ENCODE measurements around the gene NBAS. TPM values are rescaled to one million over a fixed set of nuclear protein-coding genes. Genes with fewer than 3 reads are reported as not detected.

NBAS gene
- total RNA-seq, 1 donor from 2014 or later = 57.6 TPM

GRCh38 chr2:15517793-15518192, 43.3 kb downstream of the NBAS start:
- TF ChIP-seq CTCF (IDR thresholded peaks at IDR 0.05; ENCODE audit: insufficient read depth, low read depth, low read length) (no peak), EZH2 (IDR thresholded peaks at IDR 0.05; ENCODE audit: insufficient read depth, low read length) (no peak)
- no peak for DNase-seq (ENCODE audit: low read depth)
- no peak overlapping the region for H3K4me2 ChIP-seq (ENCODE audit: low read length)
- no peak overlapping the region for H3K27ac ChIP-seq (ENCODE audit: low read depth, low read length)
- H3K27me3 ChIP-seq (ENCODE audit: insufficient read depth, low read length) = no peaks in the 10 kb centered on the region
- H3K27ac Mint-ChIP-seq (ENCODE audit: unreplicated experiment) = no peak overlapping the region
- H3K36me3 ChIP-seq (ENCODE audit: insufficient read depth, low read length) = no peaks in the 10 kb centered on the region
- H3K36me3 Mint-ChIP-seq (ENCODE audit: low read depth, unreplicated experiment) = peaks cover 12% of the 10 kb centered on the region
- FAIRE-seq = no peak
- no peak overlapping the region for H3K4me3 ChIP-seq (ENCODE audit: insufficient read depth, low read depth, low read length)
- H3K9me3 ChIP-seq (ENCODE audit: insufficient read depth, low read depth, low read length) = no peaks in the 10 kb centered on the region
- H3K79me2 ChIP-seq (ENCODE audit: insufficient read depth, low read length) = no peaks in the 10 kb centered on the region
- H2AFZ ChIP-seq (ENCODE audit: low read depth, low read length) = no peak overlapping the region
- H3K4me1 ChIP-seq (ENCODE audit: insufficient read depth, low read length) = no peaks in the 10 kb centered on the region
- H3K27me3 Mint-ChIP-seq (ENCODE audit: low read depth, unreplicated experiment) = no peaks in the 10 kb centered on the region
- H3K4me3 Mint-ChIP-seq (ENCODE audit: unreplicated experiment) = no peak overlapping the region
- H4K20me1 ChIP-seq (ENCODE audit: insufficient read depth, low read length) = no peaks in the 10 kb centered on the region
- no peak overlapping the region for H3K9ac ChIP-seq (ENCODE audit: low read length)
- H3K9me3 Mint-ChIP-seq (ENCODE audit: unreplicated experiment) = no peaks in the 10 kb centered on the region
- peaks cover 6% of the 10 kb centered on the region for H3K4me1 Mint-ChIP-seq (ENCODE audit: low read depth, unreplicated experiment)

- H3K9me3 ChIP-seq (ENCODE audit: insufficient read depth, low read depth, low read length) = no peaks in the 10 kb centered on the region
- no peak overlapping the region for H3K27ac ChIP-seq (ENCODE audit: low read depth, low read length)
- peaks cover 12% of the 10 kb centered on the region for H3K36me3 Mint-ChIP-seq (ENCODE audit: low read depth, unreplicated experiment)
- no peak for FAIRE-seq
- H3K4me3 Mint-ChIP-seq (ENCODE audit: unreplicated experiment) = no peak overlapping the region
- H3K4me3 ChIP-seq (ENCODE audit: insufficient read depth, low read depth, low read length) = no peak overlapping the region
- peaks cover 9% of the 10 kb centered on the region for H3K36me3 ChIP-seq (ENCODE audit: insufficient read depth, low read length)
- no peak for DNase-seq (ENCODE audit: low read depth)
- TF ChIP-seq CTCF (IDR thresholded peaks at IDR 0.05; ENCODE audit: insufficient read depth, low read depth, low read length) (no peak), EZH2 (IDR thresholded peaks at IDR 0.05; ENCODE audit: insufficient read depth, low read length) (no peak)
- no peaks in the 10 kb centered on the region for H3K27me3 ChIP-seq (ENCODE audit: insufficient read depth, low read length)
- H3K27me3 Mint-ChIP-seq (ENCODE audit: low read depth, unreplicated experiment) = no peaks in the 10 kb centered on the region
- H3K4me1 ChIP-seq (ENCODE audit: insufficient read depth, low read length) = no peaks in the 10 kb centered on the region
- H3K9ac ChIP-seq (ENCODE audit: low read length) = no peak overlapping the region
- no peaks in the 10 kb centered on the region for H3K9me3 Mint-ChIP-seq (ENCODE audit: unreplicated experiment)
- H2AFZ ChIP-seq (ENCODE audit: low read depth, low read length) = no peak overlapping the region
- H3K79me2 ChIP-seq (ENCODE audit: insufficient read depth, low read length) = no peaks in the 10 kb centered on the region
- peaks cover 4% of the 10 kb centered on the region for H3K4me1 Mint-ChIP-seq (ENCODE audit: low read depth, unreplicated experiment)
- H3K4me2 ChIP-seq (ENCODE audit: low read length) = no peak overlapping the region
- no peaks in the 10 kb centered on the region for H4K20me1 ChIP-seq (ENCODE audit: insufficient read depth, low read length)
- H3K27ac Mint-ChIP-seq (ENCODE audit: unreplicated experiment) = no peak overlapping the region
Observed at GRCh38 chr2:15511686-15512085, 49.4 kb downstream of the NBAS start.

- no peak for DNase-seq (ENCODE audit: low read depth)
- Mint-ChIP-seq H3K27ac (ENCODE audit: unreplicated experiment) (no peak overlapping the region), H3K9me3 (ENCODE audit: unreplicated experiment) (no peaks in the 10 kb centered on the region), H3K36me3 (ENCODE audit: low read depth, unreplicated experiment) (peaks cover 12% of the 10 kb centered on the region), H3K27me3 (ENCODE audit: low read depth, unreplicated experiment) (no peaks in the 10 kb centered on the region), H3K4me3 (ENCODE audit: unreplicated experiment) (no peak overlapping the region), H3K4me1 (ENCODE audit: low read depth, unreplicated experiment) (peaks cover 10% of the 10 kb centered on the region)
- Histone ChIP-seq H3K79me2 (ENCODE audit: insufficient read depth, low read length) (no peaks in the 10 kb centered on the region), H2AFZ (ENCODE audit: low read depth, low read length) (no peak overlapping the region), H3K9ac (ENCODE audit: low read length) (no peak overlapping the region), H3K27ac (ENCODE audit: low read depth, low read length) (no peak overlapping the region), H3K9me3 (ENCODE audit: insufficient read depth, low read depth, low read length) (no peaks in the 10 kb centered on the region), H3K4me2 (ENCODE audit: low read length) (no peak overlapping the region), H4K20me1 (ENCODE audit: insufficient read depth, low read length) (peaks cover 1% of the 10 kb centered on the region), H3K27me3 (ENCODE audit: insufficient read depth, low read length) (no peaks in the 10 kb centered on the region), H3K4me3 (ENCODE audit: insufficient read depth, low read depth, low read length) (no peak overlapping the region), H3K4me1 (ENCODE audit: insufficient read depth, low read length) (no peaks in the 10 kb centered on the region), H3K36me3 (ENCODE audit: insufficient read depth, low read length) (peaks cover 9% of the 10 kb centered on the region)
- TF ChIP-seq CTCF (IDR thresholded peaks at IDR 0.05; ENCODE audit: insufficient read depth, low read depth, low read length) (no peak), EZH2 (IDR thresholded peaks at IDR 0.05; ENCODE audit: insufficient read depth, low read length) (no peak)
- no peak for FAIRE-seq
Observed at GRCh38 chr2:15510552-15510951, 50.6 kb downstream of the NBAS start.

Data from astrocyte (in vitro differentiated cells and primary cell).